B cell (primary cell): ENCODE results near the gene RMC1. TPM values are rescaled to one million over a fixed set of nuclear protein-coding genes. Genes with fewer than 3 reads are reported as not detected.
A peak's percentile ranks its signal among the peaks of the same experiment; 100 is the strongest.

Experiments
- ATAC-seq: fragments of 200-7000 bp; cut with Tn5 transposase; one replicate; pipeline ENCODE4 v1.10.0; 2021; ENCODE audit warnings: low read depth, mild to moderate bottlenecking, moderate number of reproducible peaks, moderate library complexity
- CTCF ChIA-PET: fragments of 350-600 bp; sonication (Branson Sonifier 250); formaldehyde crosslinking; loops from one replicate; lab custom pipeline; 2021; ENCODE audit warnings: antibody characterized with exemption, inconsistent platforms; lab: Charles Lee
- POLR2A ChIA-PET: fragments of 350-600 bp; sonication (Branson Sonifier 250); formaldehyde crosslinking; loops from one replicate; lab custom pipeline; 2021; ENCODE audit warnings: antibody characterized with exemption; lab: Charles Lee
- DNase-seq: peaks from one replicate; pipeline ENCODE4 v3.0.0; 2013
- H2AFZ ChIP-seq: 2 replicates; pipeline ENCODE4 v1.6.1; 2012; ENCODE audit warnings: mild to moderate bottlenecking, low read depth, low read length; ENCODE audit not compliant: insufficient read depth, poor library complexity, severe bottlenecking
- H3K27ac ChIP-seq, 2 donors: 1 replicate in 1 of 2; 2 replicates in 1 of 2; pipeline ENCODE4 v1.5.1; 2012 to 2013; ENCODE audit warnings: low read length in 2 of 2, mild to moderate bottlenecking in 2 of 2, moderate library complexity in 1 of 2
- H3K27me3 ChIP-seq, 4 experiments: fragments of 200-600 bp in 1 of 4; sonication (generic) in 1 of 4; replicated peaks in 1 of 4; 1 replicate in 2 of 4; 2 replicates in 2 of 4; pipeline versions ENCODE4 v1.6.1 to v1.7.0; 2013 to 2016; ENCODE audit warnings: low read length in 3 of 4, mild to moderate bottlenecking in 2 of 4, mixed read lengths in 1 of 4, moderate library complexity in 1 of 4; ENCODE audit not compliant: insufficient read depth in 4 of 4, control insufficient read depth in 3 of 4; ENCODE audit errors: control extremely low read depth in 1 of 4
- H3K36me3 ChIP-seq, 2 experiments: replicated peaks in 1 of 2; 1 replicate in 1 of 2; 2 replicates in 1 of 2; pipeline versions ENCODE4 v1.6.1 to v1.7.1; 2013; ENCODE audit warnings: low read length in 1 of 2; ENCODE audit not compliant: insufficient read depth in 2 of 2, control insufficient read depth in 1 of 2; ENCODE audit errors: control extremely low read depth in 1 of 2, extremely low read depth in 1 of 2
- H3K4me1 ChIP-seq, 2 donors: fragments of 200-600 bp in 1 of 2; sonication (generic) in 1 of 2; 1 replicate in 1 of 2; 2 replicates in 1 of 2; pipeline versions ENCODE4 v1.5.1 to v1.6.1; 2013 to 2017; ENCODE audit warnings: low read length in 2 of 2; ENCODE audit not compliant: control insufficient read depth in 2 of 2, insufficient read depth in 2 of 2
- H3K4me2 ChIP-seq: replicated peaks from 2 replicates; pipeline ENCODE3; 2012; ENCODE audit warnings: mild to moderate bottlenecking, low read depth, low read length; ENCODE audit not compliant: poor library complexity, severe bottlenecking
- H3K4me3 ChIP-seq, 5 experiments: fragments of 200-600 bp in 1 of 5; sonication (generic) in 1 of 5; 1 replicate in 3 of 5; 2 replicates in 2 of 5; pipeline versions ENCODE4 v1.5.1 to v1.7.0; 2011 to 2016; ENCODE audit warnings: low read length in 4 of 5, mild to moderate bottlenecking in 4 of 5, low read depth in 2 of 5, control low read depth in 1 of 5, moderate library complexity in 1 of 5; ENCODE audit not compliant: insufficient read depth in 1 of 5; ENCODE audit errors: control extremely low read depth in 1 of 5, extremely low read depth in 1 of 5
- H3K79me2 ChIP-seq: fragments of 200-600 bp; sonication (generic); one replicate; pipeline ENCODE4 v1.6.0; 2016; ENCODE audit warnings: low read length; ENCODE audit not compliant: control insufficient read depth, insufficient read depth
- H3K9ac ChIP-seq: fragments of 200-600 bp; sonication (generic); 2 replicates; pipeline ENCODE4 v1.6.1; 2017; ENCODE audit warnings: mild to moderate bottlenecking, low read length, moderate library complexity
- H3K9me3 ChIP-seq, 3 donors: one replicate each; pipeline versions ENCODE4 v1.6.1 to v1.7.1; 2013; ENCODE audit warnings: low read length in 2 of 3; ENCODE audit not compliant: control insufficient read depth in 2 of 3, insufficient read depth in 1 of 3; ENCODE audit errors: control extremely low read depth in 1 of 3
- H4K20me1 ChIP-seq: 2 replicates; pipeline ENCODE4 v1.6.0; 2012; ENCODE audit warnings: mild to moderate bottlenecking, low read length; ENCODE audit not compliant: insufficient read depth, control insufficient read depth, poor library complexity, severe bottlenecking
- H3K27ac Mint-ChIP-seq: one replicate; pipeline ENCODE4 v1.8.0; 2021; ENCODE audit warnings: mixed read lengths
- H3K27me3 Mint-ChIP-seq: one replicate; pipeline ENCODE4 v1.8.0; 2021; ENCODE audit warnings: mixed read lengths
- H3K4me1 Mint-ChIP-seq: one replicate; pipeline ENCODE4 v1.8.0; 2021; ENCODE audit warnings: mixed read lengths
- H3K4me3 Mint-ChIP-seq: one replicate; pipeline ENCODE4 v1.8.0; 2021; ENCODE audit warnings: mixed read lengths
- H3K9me3 Mint-ChIP-seq: one replicate; pipeline ENCODE4 v1.8.0; 2022; ENCODE audit warnings: mixed read lengths; ENCODE audit not compliant: insufficient read depth
- EZH2 ChIP-seq: IDR thresholded peaks from 2 replicates; pipeline ENCODE4 v1.6.1; 2012; ENCODE audit warnings: borderline replicate concordance, low read depth, mild to moderate bottlenecking, moderate library complexity, low read length; ENCODE audit not compliant: insufficient read depth, poor library complexity, severe bottlenecking
- WGBS: methylation state at CpG from one replicate; pipeline ENCODE4 v1.1.5; 2013; ENCODE audit warnings: missing lambda C conversion rate; ENCODE audit not compliant: insufficient coverage; 5-methylcytosine and 5-hydroxymethylcytosine counted together
- intact Hi-C: fragments of 100-400 bp; cut with micrococcal nuclease; formaldehyde crosslinking; loops from one replicate; pipeline ENCODE4 v1.10.0; 2022
- polyA plus RNA-seq: library from polyadenylated mRNA; depleted of rRNA; stranded (reverse); fragments of >200 nt; gene quantifications from 2 replicates; pipeline ENCODE4 v1.2.3, GENCODE V29; 2012
- total RNA-seq, 2 donors: library from RNA; stranded (reverse); fragments of 120-200 nt in 1 of 2; gene quantifications; 1 replicate in 1 of 2; 2 replicates in 1 of 2; pipeline versions ENCODE4 v1.2.3 to v1.2.4, GENCODE V29; 2013 to 2022
- TF ChIP-seq, protein P1 (sequence below): fragments of 200-600 bp; IDR thresholded peaks from one replicate; pipeline ENCODE4 v1.8.0; 2022; ENCODE audit warnings: antibody characterized with exemption, mild to moderate bottlenecking

The RMC1 gene
- total and polyA plus RNA-seq, 2 donors (not counting 1 experiment from before 2014, with no cell fraction given) = 77.3 to 137 TPM

- H3K27me3 Mint-ChIP-seq = no peaks in the 10 kb centered on the region
- Histone ChIP-seq H3K9me3 (no peaks in the 10 kb centered on the region), H3K79me2 (peaks cover 90% of the 10 kb centered on the region), H4K20me1 (peaks cover 74% of the 10 kb centered on the region), H3K4me1 (peaks cover 39 to 48% of the 10 kb centered on the region in 2 donors), H3K4me2 (peak overlapping the region; percentile 10), H2AFZ (no peak overlapping the region), H3K27me3 (no peaks in the 10 kb centered on the region), H3K9ac (peak overlapping the region; percentile 15), H3K36me3 (peaks cover 18 to 64% of the 10 kb centered on the region in 2 experiments), H3K4me3 (no peak overlapping the region), H3K27ac (peak overlapping the region in 1 of 2 donors; percentile 53)
- intact Hi-C loops = no loop called here
- DNase-seq (no peak), ATAC-seq (no peak)
- CTCF ChIA-PET = interaction anchor here (0.9 kb wide), 1 partner anchor 10 kb away, joined by 3 read pairs; no protein-coding TSS in a partner anchor
- H3K4me3 Mint-ChIP-seq = peak overlapping the region; percentile 44
- H3K4me1 Mint-ChIP-seq = peaks cover 56% of the 10 kb centered on the region
- TF ChIP-seq, protein P1, sequence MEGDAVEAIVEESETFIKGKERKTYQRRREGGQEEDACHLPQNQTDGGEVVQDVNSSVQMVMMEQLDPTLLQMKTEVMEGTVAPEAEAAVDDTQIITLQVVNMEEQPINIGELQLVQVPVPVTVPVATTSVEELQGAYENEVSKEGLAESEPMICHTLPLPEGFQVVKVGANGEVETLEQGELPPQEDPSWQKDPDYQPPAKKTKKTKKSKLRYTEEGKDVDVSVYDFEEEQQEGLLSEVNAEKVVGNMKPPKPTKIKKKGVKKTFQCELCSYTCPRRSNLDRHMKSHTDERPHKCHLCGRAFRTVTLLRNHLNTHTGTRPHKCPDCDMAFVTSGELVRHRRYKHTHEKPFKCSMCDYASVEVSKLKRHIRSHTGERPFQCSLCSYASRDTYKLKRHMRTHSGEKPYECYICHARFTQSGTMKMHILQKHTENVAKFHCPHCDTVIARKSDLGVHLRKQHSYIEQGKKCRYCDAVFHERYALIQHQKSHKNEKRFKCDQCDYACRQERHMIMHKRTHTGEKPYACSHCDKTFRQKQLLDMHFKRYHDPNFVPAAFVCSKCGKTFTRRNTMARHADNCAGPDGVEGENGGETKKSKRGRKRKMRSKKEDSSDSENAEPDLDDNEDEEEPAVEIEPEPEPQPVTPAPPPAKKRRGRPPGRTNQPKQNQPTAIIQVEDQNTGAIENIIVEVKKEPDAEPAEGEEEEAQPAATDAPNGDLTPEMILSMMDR = no peak
- no peak for TF ChIP-seq EZH2
- POLR2A ChIA-PET = no interaction called here
- no peaks in the 10 kb centered on the region for H3K9me3 Mint-ChIP-seq
- 82% methylated on average over 1 of the region's 2 CpGs for WGBS
- peak overlapping the region; percentile 11 for H3K27ac Mint-ChIP-seq
Measured at GRCh38 chr18:23460285-23461273, 42.7 kb upstream of the RMC1 start.

DNA sequence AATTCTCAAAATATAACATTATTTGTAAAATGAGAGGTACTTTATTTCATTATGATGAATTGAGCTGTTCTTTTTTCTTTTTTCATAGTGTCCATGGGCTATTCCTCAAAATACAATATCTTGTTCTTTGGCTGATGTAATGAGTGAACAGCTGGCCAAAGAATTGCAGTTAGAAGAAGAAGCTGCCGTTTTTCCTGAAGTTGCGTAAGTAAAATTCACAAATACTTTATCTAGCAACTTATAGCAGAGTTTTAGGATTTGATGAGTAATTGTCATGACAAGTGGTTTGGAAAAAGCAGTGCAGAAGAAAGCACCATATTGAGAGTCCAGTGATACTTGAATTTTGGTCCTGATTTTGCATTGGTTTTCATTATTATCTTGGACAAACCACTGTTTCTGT lies 40.4 kb upstream of the RMC1 start:
- no peak overlapping the region for H3K4me3 Mint-ChIP-seq
- no peak for DNase-seq

More for the DNA sequence above, 40.4 kb upstream of the RMC1 start:
- Histone ChIP-seq H3K79me2 (peaks cover 78% of the 10 kb centered on the region), H3K4me1 (peaks cover 31 to 33% of the 10 kb centered on the region in 2 donors), H3K36me3 (peaks cover 22 to 72% of the 10 kb centered on the region in 2 experiments), H3K9me3 (no peaks in the 10 kb centered on the region), H3K27ac (no peak overlapping the region), H2AFZ (no peak overlapping the region), H4K20me1 (peaks cover 51% of the 10 kb centered on the region), H3K4me3 (no peak overlapping the region), H3K9ac (no peak overlapping the region), H3K4me2 (no peak overlapping the region), H3K27me3 (no peaks in the 10 kb centered on the region)
- intact Hi-C loops = no loop called here
- no peak overlapping the region for H3K27ac Mint-ChIP-seq
- ChIA-PET CTCF (interaction anchor here (1.1 to 1.4 kb wide), 2 partner anchors 36 to 42 kb away, joined by 3 read pairs; no protein-coding TSS in a partner anchor), POLR2A (no interaction called here)
- peaks cover 40% of the 10 kb centered on the region for H3K4me1 Mint-ChIP-seq
- no peaks in the 10 kb centered on the region for H3K9me3 Mint-ChIP-seq
- no peak for ATAC-seq
- H3K27me3 Mint-ChIP-seq = no peaks in the 10 kb centered on the region
- TF ChIP-seq EZH2 = no peak
- TF ChIP-seq, protein P1 = no peak
- no CpG with 5 or more reads among the region's 2 CpGs for WGBS
